BE2C (cell line): ENCODE measurements around the gene NAGPA. TPM values are rescaled to one million over a fixed set of nuclear protein-coding genes. Genes with fewer than 3 reads are reported as not detected.
A peak's percentile ranks its signal among the peaks of the same experiment; 100 is the strongest.
"Not testable (repeated sequence)": the region's sequence is repeated elsewhere in the genome, so short reads cannot be mapped to it uniquely, and the experiment has no call there.

Source experiments
- DNase-seq: peaks from one replicate; pipeline ENCODE4 v3.0.0-alpha.2; 2020
- H3K27me3 ChIP-seq: fragments of 250-450 bp; sonication (Bioruptor Pico); 2 replicates; pipeline ENCODE4 v1.5.1; 2020; ENCODE audit warnings: mild to moderate bottlenecking
- H3K36me3 ChIP-seq: fragments of 250-450 bp; sonication (Bioruptor Pico); 2 replicates; pipeline ENCODE4 v1.5.1; 2020; ENCODE audit warnings: mild to moderate bottlenecking
- H3K4me1 ChIP-seq: fragments of 250-450 bp; sonication (Bioruptor Pico); 2 replicates; pipeline ENCODE4 v1.5.1; 2020
- H3K4me3 ChIP-seq: 2 replicates; pipeline ENCODE4 v1.5.1; 2011; ENCODE audit warnings: low read depth, low read length
- H3K9me3 ChIP-seq: fragments of 250-450 bp; sonication (Bioruptor Pico); 2 replicates; pipeline ENCODE4 v1.5.1; 2020
- CTCF ChIP-seq: IDR thresholded peaks from 2 replicates; pipeline ENCODE4 v1.5.1; 2012; ENCODE audit warnings: mild to moderate bottlenecking, low read depth, low read length
- polyA plus RNA-seq: library from polyadenylated mRNA; unstranded; fragments of >200 nt; gene quantifications from one replicate; pipeline ENCODE4 v1.2.1, GENCODE V29; 2012; ENCODE audit warnings: low read depth, missing spikeins; ENCODE audit not compliant: insufficient read length, insufficient read depth

The NAGPA gene
- 7.0 TPM for polyA plus RNA-seq

- H3K36me3 ChIP-seq = no peaks in the 10 kb centered on the region
- H3K4me1 ChIP-seq = no peaks in the 10 kb centered on the region; the same call in 1 of the 2 replicates
- no peaks in the 10 kb centered on the region for H3K9me3 ChIP-seq
- H3K27me3 ChIP-seq = peaks cover 12% of the 10 kb centered on the region
- no peak for TF ChIP-seq CTCF
- peak within 1 kb of the TSS; percentile 80 for H3K4me3 ChIP-seq
- DNase-seq = peak; percentile 89
These were observed at the start of gene NAGPA for GRCh38 chr16:5033256-5034166. NAGPA (minus strand) TSS chr16:5033935; CDS start chr16:5033914, 21 bp downstream.

GRCh38 chr16:5080996-5081395 is 47.3 kb upstream of the NAGPA start:
- H3K4me1 ChIP-seq, H3K9me3 ChIP-seq, DNase-seq, H3K4me3 ChIP-seq, H3K27me3 ChIP-seq: not testable (repeated sequence)
- H3K36me3 ChIP-seq = peaks cover 16% of the 10 kb centered on the region

GRCh38 chr16:5080461-5080860 is 46.7 kb upstream of the NAGPA start:
- not testable (repeated sequence) for DNase-seq
- H3K36me3 ChIP-seq = peaks cover 22% of the 10 kb centered on the region

GRCh38 chr16:5078626-5079025 is 44.9 kb upstream of the NAGPA start:
- Histone ChIP-seq H3K36me3 (peaks cover 28% of the 10 kb centered on the region), H3K9me3 (no peaks in the 10 kb centered on the region), H3K4me3 (no peak overlapping the region), H3K4me1 (no peaks in the 10 kb centered on the region), H3K27me3 (no peaks in the 10 kb centered on the region)
- DNase-seq = no peak
- TF ChIP-seq CTCF = no peak

More at GRCh38 chr16:5080461-5080860, 46.7 kb upstream of the NAGPA start:
- not testable (repeated sequence) for H3K27me3 ChIP-seq, H3K9me3 ChIP-seq, H3K4me1 ChIP-seq, H3K4me3 ChIP-seq

GRCh38 chr16:5077304-5077703 is 43.6 kb upstream of the NAGPA start:
- no peaks in the 10 kb centered on the region for H3K4me1 ChIP-seq
- H3K9me3 ChIP-seq = no peaks in the 10 kb centered on the region
- peaks cover 28% of the 10 kb centered on the region for H3K36me3 ChIP-seq
- H3K27me3 ChIP-seq = no peaks in the 10 kb centered on the region
- no peak for DNase-seq
- H3K4me3 ChIP-seq = no peak overlapping the region
- no peak for TF ChIP-seq CTCF

- 0 out of 2 replicates have a peak, but pooled peaks have one; percentile 5 for TF ChIP-seq CTCF
- Histone ChIP-seq H3K27me3 (no peaks in the 10 kb centered on the region), H3K4me3 (no peak overlapping the region), H3K36me3 (peaks cover 28% of the 10 kb centered on the region), H3K9me3 (no peaks in the 10 kb centered on the region), H3K4me1 (no peaks in the 10 kb centered on the region)
- DNase-seq = no peak
These were observed 41.9 kb upstream of the NAGPA start for GRCh38 chr16:5075637-5076036.

GRCh38 chr16:5073771-5074170 is 40.0 kb upstream of the NAGPA start:
- H3K4me1 ChIP-seq, H3K9me3 ChIP-seq, H3K4me3 ChIP-seq, DNase-seq, H3K27me3 ChIP-seq: not testable (repeated sequence)
- H3K36me3 ChIP-seq = peaks cover 28% of the 10 kb centered on the region
